ENCODE results near the gene MID1IP1.

MID1IP1 gene

DNA sequence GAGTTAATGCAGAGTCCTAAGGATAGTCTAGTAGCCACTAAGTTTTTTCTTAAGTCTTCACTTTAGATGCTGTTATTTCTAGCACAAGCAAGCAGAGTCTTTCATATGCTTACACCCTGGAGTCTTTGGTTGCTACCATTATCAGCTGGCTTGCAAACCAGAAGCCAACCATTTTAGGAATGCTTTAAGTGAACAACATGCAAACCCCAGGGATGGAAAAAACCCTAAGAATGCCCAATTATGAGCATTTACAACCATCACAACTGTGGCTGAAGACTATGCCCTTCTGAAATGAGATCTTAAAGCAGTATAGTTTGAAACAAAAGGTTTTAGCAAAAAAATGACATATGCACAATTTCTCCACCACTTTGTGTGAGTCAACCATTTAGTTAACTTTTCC is 6.6 kb downstream of the MID1IP1 start:
- Histone ChIP-seq H3K27me3 (no peaks in the 10 kb centered on the region), H3K9me3 (no peaks in the 10 kb centered on the region), H3K4me1 (no peaks in the 10 kb centered on the region), H3K4me3 (ENCODE audit: low read depth, low read length) (no peak overlapping the region), H3K36me3 (peaks cover 19% of the 10 kb centered on the region)
- no peak for DNase-seq
- TF ChIP-seq, protein P1, sequence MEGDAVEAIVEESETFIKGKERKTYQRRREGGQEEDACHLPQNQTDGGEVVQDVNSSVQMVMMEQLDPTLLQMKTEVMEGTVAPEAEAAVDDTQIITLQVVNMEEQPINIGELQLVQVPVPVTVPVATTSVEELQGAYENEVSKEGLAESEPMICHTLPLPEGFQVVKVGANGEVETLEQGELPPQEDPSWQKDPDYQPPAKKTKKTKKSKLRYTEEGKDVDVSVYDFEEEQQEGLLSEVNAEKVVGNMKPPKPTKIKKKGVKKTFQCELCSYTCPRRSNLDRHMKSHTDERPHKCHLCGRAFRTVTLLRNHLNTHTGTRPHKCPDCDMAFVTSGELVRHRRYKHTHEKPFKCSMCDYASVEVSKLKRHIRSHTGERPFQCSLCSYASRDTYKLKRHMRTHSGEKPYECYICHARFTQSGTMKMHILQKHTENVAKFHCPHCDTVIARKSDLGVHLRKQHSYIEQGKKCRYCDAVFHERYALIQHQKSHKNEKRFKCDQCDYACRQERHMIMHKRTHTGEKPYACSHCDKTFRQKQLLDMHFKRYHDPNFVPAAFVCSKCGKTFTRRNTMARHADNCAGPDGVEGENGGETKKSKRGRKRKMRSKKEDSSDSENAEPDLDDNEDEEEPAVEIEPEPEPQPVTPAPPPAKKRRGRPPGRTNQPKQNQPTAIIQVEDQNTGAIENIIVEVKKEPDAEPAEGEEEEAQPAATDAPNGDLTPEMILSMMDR (IDR thresholded peaks at IDR 0.05; ENCODE audit: low read depth, low read length) = no peak

DNA sequence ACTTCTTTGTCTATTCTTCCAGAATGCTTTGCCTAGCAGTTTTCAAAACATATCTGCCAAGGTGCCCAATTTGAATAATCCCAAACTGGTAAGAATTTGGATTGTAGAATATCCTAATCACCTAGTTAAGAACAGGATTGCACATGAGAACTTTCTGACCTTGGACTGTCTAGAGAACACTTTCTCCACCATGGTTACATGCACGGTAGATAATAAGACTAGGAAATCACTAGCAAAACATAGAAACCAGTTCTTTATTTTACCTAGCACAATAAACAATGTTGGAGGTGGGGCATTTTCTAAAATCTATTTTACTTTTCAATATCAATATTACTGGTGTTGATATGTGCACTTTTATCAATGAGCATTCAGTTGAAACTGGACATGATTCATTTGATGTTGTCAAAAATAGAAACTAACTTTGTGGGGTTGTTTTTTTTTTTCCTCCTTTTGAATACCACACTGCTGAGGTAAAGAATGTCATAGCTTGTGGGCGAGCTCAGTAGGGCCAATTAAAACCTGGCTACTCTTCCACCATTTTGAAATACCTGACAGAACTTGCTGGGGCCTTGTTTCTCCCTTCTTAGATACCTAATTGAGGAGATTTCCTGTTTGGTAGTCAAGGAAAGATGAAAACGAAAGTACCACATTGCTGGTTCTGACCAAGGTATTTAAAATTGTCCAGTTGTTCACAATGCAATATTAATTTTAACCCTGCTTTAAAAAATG is 10.4 kb downstream of the MID1IP1 start:
- Histone ChIP-seq H3K9me3 (no peaks in the 10 kb centered on the region), H3K4me1 (no peaks in the 10 kb centered on the region), H3K4me3 (ENCODE audit: low read depth, low read length) (no peak overlapping the region), H3K36me3 (peaks cover 3% of the 10 kb centered on the region; the same call in 1 of the 2 replicates), H3K27me3 (no peaks in the 10 kb centered on the region)
- TF ChIP-seq, protein P1 (IDR thresholded peaks at IDR 0.05; ENCODE audit: low read depth, low read length) = no peak
- no peak for DNase-seq

DNA sequence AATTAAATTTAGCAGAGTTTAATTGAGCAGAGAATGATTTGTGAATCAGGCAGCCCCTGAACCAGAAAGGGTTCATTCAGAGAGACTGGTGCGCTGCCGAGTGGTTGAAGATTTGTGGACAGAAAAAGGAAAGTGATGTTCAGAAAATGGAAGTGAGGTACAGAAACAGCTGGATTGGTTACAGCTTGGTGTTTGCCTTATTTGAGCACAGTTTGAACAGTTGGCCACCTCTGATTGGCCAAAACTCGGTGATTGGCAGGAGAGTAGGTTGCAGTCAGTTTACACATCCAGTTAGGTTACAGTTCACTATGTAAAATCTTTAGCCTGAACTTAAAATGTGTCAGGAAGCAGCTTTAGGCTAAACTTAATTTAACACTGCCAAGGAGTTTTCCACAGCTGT is 14.9 kb downstream of the MID1IP1 start:
- TF ChIP-seq, protein P1 (IDR thresholded peaks at IDR 0.05; ENCODE audit: low read depth, low read length) = no peak
- Histone ChIP-seq H3K4me3 (ENCODE audit: low read depth, low read length) (no peak overlapping the region), H3K36me3 (no peaks in the 10 kb centered on the region), H3K9me3 (no peaks in the 10 kb centered on the region), H3K4me1 (no peaks in the 10 kb centered on the region), H3K27me3 (no peaks in the 10 kb centered on the region)
- DNase-seq = no peak

DNA sequence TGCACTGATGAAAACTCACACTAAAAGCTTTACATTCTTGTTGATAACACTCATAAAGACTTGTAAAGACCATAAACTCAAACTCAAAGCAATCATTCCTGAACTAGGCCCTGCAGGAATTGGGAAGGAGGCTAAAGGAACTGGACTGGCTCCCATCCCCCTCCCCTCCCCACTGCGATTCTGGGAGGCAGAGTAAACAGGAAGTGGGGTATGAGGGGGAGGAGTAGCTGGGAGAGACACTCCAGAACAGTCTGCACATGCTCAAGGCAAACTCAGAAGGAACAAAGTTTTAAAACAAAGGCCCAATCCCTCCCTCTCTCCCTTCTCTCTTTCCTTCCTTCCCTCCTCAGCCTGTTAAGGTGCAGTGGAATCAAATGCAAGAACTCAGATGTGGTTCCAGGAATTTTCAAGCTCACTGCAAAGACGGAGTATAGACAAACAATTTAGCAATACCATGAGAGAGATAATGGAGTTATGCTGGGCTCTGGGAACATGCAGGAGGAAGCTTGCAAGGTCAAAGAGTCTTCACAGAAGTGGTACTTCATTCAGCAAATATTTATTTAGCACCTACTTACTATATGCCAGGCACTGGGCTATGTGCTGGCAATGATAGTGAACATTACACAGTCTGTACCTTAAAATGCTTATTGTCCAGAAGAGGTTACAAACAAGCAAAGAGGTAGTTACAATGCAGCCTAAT is 15.9 kb downstream of the MID1IP1 start:
- DNase-seq = no peak
- Histone ChIP-seq H3K9me3 (no peaks in the 10 kb centered on the region), H3K4me3 (ENCODE audit: low read depth, low read length) (no peak overlapping the region), H3K36me3 (no peaks in the 10 kb centered on the region), H3K4me1 (no peaks in the 10 kb centered on the region), H3K27me3 (no peaks in the 10 kb centered on the region)
- TF ChIP-seq, protein P1 (IDR thresholded peaks at IDR 0.05; ENCODE audit: low read depth, low read length) = no peak

DNA sequence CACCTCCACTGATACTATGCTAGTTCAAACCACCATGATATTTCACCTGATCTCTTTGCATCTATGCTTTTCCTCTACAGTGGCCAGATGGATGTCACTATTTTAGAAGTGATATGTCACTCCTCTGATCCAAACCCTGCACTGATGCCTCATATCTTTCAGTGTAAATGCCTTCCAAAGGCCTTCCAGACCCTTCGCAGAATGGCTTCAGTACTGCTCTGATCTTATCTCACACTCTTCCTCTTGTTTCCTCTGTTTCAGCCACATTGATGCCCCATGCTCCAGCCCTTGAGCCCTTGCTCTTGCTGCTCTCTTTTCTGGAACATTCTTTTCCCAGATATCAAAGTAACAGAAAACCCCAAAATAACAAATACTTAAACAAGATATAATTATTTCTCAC is 17.9 kb downstream of the MID1IP1 start:
- TF ChIP-seq, protein P1 (IDR thresholded peaks at IDR 0.05; ENCODE audit: low read depth, low read length) = no peak
- Histone ChIP-seq H3K36me3 (no peaks in the 10 kb centered on the region), H3K4me1 (no peaks in the 10 kb centered on the region), H3K9me3 (no peaks in the 10 kb centered on the region), H3K4me3 (ENCODE audit: low read depth, low read length) (no peak overlapping the region), H3K27me3 (no peaks in the 10 kb centered on the region)
- no peak for DNase-seq

DNA sequence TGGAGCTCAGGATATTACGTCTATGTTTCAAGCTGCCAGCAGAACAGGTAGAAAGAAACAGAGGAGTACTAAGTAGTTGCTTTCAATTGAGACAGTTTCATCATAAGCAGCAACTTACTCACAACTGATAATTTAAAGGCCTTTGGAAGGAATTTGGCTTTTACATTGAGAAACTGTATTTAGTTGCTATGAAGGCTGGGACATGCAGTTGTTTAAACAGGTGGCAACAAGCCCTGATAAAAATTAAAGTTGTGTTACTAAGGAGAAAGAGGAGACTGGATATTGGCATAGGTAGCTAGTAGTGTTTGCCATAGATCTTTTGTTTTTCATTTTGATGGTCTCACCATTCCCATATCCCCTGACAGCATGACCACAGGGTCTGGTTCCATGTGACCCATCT is 18.4 kb downstream of the MID1IP1 start:
- H3K4me3 ChIP-seq (ENCODE audit: low read depth, low read length) = no peak overlapping the region
- DNase-seq = no peak
- H3K36me3 ChIP-seq = no peaks in the 10 kb centered on the region
- no peaks in the 10 kb centered on the region for H3K27me3 ChIP-seq
- H3K9me3 ChIP-seq = no peaks in the 10 kb centered on the region
- H3K4me1 ChIP-seq = no peaks in the 10 kb centered on the region
- TF ChIP-seq, protein P1 (IDR thresholded peaks at IDR 0.05; ENCODE audit: low read depth, low read length) = no peak
